GM19324 (cell line): Measurements from ENCODE around the gene ANKRD44.
A peak's percentile ranks its signal among the peaks of the same experiment; 100 is the strongest.

Experiments
- ATAC-seq: cut with Tn5 transposase; IDR thresholded peaks from one replicate; pipeline ENCODE4 v1.9.1; 2021; ENCODE audit warnings: mild to moderate bottlenecking, moderate library complexity; ENCODE audit not compliant: unreplicated experiment, low FRiP score

ANKRD44 gene

DNA sequence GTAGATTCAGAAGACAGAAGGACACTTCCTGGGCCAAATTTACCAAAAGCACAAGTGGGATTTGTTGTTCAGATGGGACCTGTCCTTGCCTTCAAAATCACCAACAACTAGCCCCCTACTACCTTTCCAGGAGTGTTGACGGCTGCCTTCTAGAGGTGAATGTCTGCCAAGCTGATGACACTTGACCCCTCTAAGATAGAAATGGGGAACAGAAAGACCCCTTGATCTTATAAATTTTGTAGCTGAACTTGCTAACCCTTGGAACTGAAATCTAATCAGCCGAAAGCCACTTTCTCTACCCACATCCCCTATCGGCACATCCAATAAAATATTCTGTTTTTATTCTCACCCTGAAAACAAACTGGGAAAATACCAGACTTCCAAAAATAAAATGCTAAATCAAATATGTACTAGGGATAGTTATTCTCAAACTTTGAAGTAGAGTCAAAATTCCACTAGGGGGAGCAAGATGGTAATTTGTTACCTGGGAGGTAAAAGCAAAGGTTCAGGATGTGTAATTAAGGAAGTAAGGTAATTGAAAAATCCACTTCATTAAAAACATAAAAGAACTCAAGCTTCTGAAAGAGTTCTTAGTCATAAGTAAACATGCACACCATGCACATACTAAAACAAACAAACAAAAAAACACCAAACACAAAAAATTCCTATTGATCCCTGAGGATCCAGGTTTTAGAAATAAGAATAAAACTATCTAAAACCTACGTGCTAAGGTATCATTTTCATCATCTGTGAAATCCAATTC lies 119.2 kb downstream of the ANKRD44 start:
- no peak for ATAC-seq

DNA sequence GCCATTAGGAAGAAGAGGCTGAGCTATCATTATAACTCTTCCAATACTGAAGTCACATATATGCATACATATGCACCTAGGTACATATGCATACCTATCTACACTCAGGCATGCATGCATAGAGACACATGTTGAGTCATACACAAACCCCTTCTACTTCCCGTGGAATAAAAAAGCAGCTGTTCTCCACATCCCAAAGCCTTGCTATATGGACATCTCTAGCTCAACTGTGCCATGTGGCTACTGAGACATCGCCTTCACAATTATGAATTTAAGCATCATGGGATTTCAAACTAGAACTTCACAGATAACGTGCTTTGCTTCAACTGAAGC lies 120.5 kb downstream of the ANKRD44 start:
- ATAC-seq, result no peak

DNA sequence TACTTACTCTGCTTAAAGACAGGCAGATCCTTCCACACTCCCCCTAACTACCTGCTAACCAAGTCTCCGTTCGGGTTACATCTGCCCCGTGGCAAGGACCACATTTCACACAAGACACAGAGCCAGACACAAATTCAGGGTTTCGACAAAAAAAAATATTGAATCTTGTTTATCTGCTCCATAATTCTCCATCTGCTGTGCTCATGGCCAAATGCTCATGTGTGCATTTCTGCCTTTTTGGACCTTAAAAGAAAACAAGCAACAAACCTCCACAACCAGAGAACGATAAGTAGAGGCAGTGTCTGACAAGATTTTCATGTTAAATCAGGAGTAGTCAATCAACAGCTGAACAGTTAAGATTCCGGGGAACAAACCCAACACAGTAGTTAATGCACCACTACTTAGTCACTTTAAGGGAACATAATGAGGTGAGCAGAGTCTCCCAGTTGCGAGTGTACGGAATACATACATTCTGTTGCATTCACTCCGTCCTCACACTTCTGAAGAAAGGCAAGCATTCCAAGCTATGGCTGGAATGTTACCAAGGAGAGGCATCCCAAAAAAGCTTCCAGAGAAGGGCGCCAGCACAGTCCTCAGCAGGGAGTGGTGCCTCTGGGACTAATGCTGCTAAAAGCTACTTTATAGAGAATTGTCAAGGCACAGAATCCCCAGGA lies 121.0 kb downstream of the ANKRD44 start:
- ATAC-seq, result no peak

DNA sequence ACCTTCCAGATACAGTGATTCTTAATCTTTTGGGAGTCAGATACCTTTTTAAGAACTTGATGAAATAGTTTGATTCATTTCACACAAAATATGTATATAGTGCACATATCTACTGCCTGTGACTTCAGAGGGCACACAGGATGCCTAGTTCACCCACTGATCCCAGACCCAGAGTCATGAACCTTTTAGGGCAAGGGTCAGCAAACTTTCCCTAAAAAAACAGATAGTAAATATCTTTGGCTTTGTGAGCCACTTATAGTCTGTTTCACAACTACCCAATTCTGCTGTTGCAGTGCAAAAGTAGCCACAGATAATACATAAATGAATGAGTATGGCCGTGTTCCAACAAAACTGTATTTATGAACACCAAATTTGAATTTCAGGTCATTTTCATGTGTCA lies 124.9 kb downstream of the ANKRD44 start:
- ATAC-seq, result no peak

DNA sequence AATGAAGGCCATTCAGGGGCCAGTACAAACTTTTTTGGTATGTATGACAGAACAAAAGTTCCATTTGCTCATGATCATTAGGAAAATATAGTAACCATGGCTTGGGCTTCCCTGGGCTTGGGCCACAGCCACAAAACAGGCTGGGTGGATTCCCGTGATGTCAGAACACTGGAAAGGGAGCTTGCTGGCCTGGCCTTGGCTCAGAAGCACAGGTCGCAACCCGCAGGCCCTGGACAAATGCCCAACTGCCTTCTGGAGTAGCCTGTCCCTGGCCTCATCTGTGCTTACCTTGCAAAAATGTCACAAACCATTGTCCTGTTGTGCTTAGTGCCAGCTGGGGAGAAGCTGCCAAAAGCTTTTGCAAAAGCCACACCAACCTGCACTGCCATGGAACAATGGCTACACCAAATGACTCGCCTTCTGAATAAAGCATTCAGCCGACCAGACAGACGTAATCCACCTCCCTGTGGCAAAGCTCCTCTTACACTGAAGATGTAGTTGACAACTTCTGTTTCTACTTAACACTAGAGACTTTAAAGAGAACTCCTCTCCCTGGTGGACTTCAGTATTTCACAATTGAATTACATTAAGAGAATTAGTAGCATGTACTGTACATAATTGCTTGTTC lies 125.5 kb downstream of the ANKRD44 start:
- ATAC-seq, result no peak

DNA sequence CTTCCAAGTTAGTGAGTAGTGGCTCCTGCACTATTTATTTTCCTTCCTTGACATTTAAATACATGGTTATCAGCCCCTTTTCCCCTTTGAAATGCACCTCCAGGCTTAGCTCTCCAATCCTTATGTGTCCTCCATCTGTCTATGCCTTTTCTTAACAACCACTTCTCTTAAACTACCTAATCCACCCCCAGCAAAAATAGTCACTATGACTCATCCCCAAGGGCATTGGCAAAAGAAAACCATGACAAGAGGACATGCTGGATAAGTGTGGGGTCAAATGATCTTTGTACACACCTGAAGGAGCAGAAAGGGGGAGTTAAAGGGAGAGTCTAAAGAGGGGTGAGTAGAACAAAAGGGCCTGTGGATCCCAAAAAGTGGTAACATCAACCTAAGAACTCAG lies 127.2 kb downstream of the ANKRD44 start:
- ATAC-seq, result no peak

DNA sequence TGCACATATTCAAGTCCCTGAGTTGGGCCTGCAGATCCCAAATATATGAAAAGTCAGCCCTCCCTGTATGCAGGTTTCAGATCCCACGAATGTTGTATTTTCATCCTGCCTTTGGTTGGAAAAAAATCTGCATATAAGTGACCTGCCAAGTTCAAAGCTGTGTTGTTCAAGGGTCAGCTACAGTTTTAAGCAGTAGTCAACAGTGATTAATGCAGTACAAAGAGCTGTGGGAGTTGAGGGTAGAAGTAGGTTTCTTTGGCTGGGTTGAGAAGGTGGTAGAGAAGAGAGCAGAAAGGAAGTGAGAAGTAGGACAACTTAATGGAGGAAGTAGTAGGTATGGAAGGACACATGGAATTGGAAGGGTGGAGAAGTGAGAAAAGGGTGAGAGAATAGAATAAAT lies 127.9 kb downstream of the ANKRD44 start:
- no peak for ATAC-seq

DNA sequence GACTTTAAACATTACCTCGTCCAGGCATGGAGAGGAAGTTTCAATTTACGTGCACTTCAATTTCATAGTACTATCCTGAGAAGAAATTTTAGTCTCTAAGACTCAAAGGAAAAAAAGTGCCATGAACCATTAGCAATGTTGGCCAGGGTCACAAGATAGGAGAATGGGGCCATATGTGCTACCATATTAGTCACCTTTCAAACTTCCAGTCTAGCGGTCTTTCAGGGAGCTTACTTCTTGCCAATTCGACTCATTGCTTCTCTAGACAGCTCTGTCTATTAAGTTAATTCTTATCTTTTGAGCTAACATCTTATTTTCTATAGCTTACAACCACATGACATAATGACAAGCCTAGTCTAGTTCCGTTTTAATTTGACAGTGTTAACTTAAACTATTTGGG lies 129.1 kb downstream of the ANKRD44 start:
- no peak for ATAC-seq

DNA sequence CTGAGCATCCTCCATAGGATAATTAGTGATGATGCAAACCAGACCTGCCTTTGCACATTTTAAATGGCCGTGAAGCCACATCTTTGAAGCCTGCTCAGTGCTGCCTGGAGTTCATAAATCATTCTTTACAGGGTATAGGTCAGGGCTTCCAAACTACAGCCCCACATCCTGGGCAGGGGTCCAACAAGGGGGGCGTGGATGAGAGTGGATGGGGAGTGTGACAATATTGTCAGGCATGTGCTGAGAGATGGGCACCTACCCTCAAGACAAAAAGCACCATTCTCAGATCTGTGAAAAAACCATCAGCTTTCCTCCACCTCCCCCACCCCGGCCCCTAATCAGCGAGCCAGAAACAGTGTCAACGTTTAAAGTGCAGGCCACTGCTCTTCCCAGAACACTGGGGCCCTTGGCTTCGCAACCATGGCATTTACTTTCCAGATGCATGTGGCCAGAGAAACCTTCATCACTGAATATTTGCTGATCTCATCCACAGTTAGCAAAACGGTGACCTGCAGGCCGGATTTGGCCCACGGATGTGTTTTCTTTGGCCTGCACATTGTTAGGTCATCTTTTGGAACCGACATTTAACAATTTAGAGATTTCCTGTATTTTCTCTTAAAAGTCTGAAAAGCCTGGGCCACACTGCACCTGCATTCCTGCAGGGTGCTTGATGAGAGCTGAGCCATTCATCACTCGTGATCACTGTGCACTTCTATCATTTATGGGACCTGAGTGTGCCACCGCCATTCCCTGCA lies 130.7 kb downstream of the ANKRD44 start:
- ATAC-seq, result no peak

DNA sequence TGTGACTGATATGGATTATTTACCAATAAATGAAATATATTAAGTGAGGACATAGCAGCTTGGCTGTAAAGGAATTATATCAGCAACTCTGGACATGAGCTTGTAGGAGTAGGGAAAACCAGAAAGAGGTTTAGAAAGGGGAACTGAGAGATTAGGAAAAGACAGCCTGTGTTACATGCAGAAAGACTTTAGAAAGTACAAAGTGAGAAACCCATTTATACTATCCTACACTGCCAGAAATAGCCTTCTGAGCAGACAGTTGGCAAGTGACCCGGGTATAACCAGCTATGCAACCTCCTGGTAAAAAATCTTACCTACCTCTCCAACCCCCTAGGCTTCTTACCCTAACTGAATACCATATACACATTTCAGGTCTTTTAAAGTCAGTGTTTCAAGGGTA lies 134.1 kb downstream of the ANKRD44 start:
- no peak for ATAC-seq

DNA sequence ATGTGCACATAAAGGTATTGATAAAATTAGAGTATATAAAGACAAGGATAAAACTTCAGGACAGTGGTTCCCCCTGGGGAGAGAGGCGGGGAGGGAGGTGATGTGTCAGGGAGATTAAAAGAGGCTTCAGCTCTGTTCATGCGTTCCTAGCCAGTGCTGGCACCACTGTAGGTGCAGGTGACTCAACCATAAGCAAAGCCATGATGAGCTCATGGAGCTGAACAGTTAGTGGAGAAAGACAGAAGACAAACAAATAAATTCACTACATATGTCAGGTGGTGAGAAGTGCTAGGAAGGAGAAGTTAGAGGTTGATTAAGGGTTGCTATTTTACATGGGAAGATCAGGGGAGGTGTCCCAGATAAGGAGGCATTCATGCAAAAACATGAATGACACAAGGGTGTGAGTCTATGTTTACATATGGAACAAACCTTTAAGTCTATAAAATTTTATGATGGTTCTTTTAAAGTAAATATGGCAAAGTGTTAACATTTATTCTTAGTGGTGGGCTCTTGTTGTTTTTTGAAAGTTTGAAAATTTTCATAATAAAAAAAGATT lies 136.0 kb downstream of the ANKRD44 start:
- ATAC-seq, result no peak

DNA sequence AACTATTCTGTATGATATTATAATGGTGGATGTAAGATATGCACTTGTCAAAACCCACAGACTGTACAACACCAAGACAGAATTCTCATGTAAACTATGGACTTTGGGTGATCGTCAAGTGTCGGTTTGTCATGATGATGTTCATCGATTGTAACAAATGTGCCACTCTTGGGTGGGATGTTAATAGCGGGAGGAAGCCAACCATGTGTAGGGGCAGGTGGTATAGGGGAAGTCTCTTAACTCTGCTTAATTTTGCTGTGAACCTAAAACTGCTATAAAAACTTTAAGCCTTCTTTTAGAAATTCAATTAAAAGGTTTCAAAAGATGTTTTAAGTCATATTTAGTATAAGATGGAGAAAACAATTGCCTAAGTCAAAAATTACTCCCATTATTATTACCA lies 139.0 kb downstream of the ANKRD44 start:
- no peak for ATAC-seq

DNA sequence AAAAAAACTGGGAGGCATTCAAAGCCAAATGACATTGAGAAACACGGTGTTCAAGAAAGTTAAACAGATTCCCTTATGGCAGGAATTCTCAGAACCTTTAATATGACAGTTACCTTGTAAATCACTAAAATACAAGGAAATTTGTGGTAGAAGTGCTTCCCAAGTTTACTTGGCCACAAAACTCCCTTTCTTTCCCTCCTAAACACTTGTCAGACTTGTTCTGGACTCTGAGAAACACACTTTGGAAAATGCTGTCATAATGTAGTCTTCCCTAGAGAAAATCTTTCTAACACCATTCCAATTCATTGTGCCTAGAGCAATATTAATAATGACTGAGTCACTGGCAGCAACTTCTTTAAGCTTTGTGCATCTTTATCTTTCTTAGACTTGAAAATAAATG lies 140.4 kb downstream of the ANKRD44 start:
- no peak for ATAC-seq

DNA sequence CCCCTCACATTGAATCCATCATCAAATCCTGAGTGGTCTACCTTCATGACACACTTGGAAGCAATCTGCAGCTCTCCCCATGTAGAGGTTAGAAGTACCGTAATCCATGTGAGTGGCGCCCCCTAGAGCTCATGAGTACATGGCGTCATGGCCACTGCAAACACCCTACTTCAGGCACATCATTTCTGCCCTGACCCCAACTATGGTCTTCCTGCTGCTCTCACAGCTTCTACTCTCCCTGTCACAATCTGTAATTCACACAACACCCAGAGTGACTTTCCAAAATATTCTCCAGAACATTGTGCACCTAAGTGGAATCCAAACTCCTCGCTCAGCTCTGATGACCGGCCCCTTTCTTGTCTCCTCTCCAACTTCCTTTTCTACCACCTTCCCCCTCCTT lies 141.9 kb downstream of the ANKRD44 start:
- ATAC-seq, result peak; percentile 43

DNA sequence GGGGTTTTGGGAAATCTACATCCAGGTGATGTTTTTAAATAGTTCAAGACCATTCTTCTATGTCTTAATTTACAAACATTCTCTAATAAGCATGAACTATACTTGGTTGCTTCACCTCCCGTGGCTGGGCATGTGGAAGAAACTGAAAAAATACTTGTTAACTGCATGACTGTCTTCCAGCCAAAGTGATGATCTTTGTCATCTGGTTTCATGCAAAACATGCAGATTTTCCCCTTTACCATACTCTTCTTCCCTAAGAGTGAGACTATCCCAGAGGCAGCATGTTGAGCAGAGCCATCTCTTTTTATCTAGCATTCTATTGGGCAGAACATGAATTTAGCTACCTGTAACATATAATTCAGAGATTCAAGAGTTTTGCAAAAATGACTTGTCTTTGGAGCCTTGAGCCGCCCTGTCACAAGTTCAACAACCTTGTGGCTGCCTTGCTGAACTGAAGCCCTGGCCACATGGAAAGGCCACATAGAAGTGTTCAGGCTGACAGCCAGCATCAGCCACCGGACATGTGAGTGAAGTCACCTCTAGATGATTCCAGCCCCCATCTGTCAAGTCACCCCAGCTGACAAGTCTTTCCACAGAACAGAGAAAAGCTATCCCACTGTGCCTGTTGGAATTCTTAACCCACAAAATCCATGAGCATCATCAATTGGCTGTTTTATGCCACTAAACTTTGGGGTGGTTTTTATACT lies 142.8 kb downstream of the ANKRD44 start:
- ATAC-seq, result no peak

DNA sequence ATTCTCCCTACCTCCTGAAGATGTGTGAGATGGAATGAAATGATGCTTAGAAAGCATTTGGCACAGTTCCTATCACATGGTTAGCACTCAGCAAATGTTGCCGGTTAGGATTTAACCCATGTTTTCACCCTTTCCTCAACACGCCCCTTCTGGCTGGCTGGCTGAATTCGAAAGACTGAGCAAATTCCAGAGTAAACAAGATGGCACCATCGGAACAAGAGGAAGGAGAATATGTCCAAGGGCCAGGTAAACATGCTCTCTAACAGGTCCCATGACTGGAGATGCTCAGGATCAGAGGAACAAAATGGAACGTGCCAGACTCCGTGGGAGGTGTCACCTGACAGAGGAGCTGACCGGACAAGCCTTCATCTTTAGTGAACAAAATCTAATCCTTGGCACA lies 145.6 kb downstream of the ANKRD44 start:
- ATAC-seq, result no peak

DNA sequence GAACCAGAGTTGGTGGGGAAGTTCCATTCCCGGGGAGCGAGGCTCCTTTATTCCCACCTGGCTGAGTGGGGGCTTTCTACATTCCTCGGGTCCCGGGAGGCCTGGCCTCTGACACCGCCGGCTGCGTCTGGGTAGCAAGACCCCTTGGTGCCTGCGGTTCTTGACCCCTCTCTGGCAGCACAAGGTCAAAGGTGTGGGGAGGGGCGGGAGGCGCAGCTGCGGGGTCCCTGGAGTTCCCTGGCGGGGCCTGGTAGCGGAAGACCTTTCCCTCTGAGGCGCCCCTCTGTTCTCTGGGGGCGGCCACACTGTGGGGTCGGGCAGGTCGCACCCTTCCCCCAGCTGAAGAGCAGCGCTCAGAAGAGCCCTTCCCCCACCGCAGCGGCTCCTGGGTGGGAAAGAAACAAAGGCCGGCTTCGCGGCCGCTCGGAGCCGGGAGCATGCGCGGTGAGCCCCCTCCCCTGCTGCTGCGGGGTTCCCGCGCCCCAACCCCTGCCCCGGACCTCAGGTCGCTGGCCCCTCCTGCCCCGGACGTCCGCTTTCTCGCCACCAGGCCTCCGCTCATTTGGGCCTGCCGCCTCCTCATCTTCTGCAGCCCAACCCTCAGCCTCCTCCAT lies 146.3 kb downstream of the ANKRD44 start:
- no peak for ATAC-seq

DNA sequence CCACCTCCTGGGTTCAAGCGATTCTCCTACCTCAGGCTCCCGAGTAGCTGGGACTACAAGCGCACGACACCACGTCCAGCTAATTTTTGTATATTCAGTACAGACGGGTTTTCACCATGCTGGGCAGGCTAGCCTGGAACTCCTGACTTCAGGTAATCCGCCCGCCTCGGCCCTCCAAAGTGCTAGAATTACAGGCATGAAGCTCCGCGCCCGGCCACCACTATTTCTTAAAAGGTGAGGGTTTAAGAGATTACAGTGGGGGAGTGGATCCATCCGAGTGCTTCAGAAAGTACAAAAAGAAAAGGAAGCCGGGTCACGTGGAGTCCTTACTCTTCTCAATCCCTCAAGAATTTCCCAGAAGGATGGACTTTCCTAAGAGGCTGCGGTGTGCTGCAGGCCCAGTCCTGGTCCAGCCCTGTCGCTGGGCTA lies 146.9 kb downstream of the ANKRD44 start:
- no peak for ATAC-seq

DNA sequence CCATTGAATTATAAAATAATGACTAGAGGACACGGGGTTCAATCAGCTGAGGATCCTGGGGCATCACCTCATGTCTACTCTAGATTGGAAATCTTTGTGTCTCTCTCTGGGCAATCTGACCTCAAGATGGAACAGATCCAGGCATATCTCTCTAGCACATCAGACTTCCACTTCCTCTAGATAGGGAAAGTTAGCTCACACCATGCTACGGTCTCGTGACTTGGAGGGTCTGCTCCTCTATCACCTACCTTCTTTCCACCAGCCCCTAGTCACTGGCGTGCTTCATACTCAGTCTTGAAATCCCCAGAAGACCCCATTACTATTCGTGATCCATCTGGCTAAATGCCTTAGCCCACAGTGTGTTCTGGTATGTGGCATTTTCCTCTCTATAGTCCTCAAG lies 148.8 kb downstream of the ANKRD44 start:
- ATAC-seq, result no peak

DNA sequence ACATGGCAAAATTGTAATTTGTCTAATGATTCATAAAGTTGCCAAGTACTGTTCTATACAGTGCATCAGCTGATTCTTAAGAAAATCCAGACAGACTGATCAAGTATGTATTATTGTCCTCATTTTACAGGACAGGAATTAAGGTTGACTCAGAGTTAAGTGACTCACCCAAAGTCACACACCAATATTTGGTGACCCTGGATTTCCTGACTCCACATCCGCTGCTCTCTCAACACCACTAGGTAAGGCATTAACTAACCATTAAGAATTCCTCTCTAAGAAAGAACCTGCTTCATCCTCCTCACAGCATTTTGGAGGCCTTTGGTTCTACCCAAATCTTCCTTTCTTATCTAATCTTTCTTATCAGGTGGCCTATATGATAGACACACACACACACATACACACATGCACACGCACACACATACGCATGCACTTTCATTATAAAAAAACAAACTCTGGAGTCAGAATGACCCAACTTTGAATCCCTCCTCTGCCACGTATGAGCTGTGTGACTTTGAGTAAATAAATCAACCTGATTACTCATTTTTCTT lies 150.8 kb downstream of the ANKRD44 start:
- ATAC-seq, result no peak
